ENCODE measurements around the gene RPS21.

Gene RPS21

DNA sequence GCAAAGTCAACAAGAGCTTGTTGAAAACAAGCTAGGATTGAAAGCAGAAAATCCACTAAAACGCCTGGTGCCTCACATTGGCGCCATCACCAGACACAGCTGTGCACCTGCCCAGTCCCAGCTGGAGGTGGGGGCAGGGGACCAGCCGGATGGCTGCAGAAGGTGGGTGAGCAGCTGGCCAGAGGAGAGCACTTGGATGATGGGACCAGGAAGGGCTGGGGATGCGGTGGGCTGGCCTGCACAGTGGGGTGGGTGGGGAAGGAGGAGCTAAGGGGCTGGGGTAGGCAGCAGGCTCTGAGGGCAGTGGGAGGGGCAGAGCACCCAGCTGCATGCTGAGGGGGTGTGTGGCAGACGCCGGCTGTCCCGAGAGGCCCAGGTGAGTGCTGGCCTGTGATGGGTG, 13.1 kb downstream of the RPS21 start:
- no peak for DNase-seq

DNA sequence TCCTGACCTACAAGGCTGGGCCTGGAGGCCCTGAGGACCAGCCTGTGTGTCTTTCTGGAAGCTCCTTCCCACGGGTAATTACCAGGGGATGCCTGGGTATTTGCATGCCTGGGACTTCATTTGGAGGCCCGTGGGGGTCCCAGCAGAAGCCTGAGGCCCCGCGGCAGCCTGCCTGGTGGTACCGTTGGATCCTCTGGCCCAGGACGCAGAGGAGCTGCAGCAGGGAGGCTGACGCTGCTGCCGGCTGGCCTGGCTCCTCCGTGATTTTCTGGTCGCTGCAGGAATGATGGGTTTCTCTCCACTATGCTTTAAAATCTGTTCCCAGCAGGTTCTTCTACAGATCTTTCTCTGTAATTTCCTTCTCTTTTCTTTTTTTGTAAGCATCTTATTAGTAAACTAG, 13.6 kb downstream of the RPS21 start:
- no peak for DNase-seq

DNA sequence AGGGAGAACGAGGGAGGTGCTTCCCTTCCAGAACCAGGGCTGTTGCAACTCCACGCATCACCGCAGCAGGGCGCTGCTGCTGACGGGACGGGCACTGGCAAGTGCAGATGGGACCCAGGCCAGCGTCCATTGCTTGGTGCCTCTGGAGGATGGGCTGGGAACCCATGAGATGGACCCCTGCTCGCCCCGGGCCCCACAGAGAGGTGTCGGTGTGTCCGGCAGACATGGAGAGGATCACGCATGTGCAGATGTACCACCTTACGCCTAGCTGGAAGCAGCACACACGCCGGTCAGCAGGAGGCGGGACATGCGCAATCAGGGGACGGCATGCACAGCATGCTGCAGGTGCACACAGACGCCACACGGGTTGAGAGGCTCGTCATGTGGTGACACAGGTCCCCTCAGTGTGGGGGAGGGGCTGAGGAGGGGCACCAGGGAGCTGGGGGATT, 14.5 kb downstream of the RPS21 start:
- DNase-seq, result no peak

DNA sequence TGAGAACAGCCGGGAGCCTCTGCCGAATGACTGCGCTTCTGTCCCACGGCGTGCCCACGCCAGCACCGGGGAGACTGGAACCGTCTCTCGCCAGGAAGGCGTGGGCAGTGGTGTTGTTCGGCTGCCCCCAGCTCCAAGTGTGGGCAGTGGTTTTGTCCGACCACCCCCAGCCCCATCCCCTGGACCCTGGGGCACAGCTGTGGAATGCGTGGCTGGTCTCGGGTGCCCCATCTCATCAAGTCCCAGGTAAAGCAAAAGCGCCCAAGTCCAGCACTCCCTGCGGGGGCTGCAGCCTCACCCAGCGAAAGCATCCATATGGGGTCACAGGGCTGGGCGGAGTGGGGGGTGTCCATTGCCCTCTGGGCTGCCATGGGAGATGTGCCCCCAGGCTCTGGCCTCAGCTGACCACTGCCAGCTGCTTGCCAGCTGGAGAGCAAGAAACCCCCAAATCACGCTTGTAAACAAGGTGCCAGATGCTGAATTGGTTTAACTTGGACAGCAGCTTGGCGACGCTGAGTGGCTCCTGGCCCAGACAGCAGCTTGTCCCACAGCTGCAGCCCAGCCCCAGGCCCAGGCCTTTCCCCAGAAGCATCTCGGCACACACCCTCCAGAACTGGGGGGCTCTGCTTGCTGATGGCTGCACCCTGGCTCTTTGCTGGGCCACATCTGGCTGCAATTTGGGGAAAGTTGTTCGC, 15.7 kb downstream of the RPS21 start:
- no peak for DNase-seq

DNA sequence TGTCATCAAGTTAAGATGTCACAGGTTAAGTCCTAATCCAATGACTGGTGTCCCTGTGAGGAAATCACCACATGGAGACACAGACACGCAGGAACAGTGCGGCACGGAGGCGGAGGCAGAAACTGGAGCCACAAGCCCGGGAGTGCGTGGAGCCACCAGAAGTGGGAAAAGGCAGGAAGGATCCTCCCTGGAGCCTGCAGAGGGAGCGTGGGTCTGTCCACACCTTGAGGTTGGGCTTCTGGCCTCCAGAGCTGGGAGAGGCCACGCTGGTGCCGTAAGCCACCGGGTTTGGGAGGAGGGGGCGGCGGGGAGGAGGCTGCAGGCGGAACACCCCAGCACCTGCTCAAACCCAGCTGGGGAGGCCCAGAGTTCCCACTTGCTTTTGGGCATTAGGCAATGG, 16.4 kb downstream of the RPS21 start:
- DNase-seq, result no peak

DNA sequence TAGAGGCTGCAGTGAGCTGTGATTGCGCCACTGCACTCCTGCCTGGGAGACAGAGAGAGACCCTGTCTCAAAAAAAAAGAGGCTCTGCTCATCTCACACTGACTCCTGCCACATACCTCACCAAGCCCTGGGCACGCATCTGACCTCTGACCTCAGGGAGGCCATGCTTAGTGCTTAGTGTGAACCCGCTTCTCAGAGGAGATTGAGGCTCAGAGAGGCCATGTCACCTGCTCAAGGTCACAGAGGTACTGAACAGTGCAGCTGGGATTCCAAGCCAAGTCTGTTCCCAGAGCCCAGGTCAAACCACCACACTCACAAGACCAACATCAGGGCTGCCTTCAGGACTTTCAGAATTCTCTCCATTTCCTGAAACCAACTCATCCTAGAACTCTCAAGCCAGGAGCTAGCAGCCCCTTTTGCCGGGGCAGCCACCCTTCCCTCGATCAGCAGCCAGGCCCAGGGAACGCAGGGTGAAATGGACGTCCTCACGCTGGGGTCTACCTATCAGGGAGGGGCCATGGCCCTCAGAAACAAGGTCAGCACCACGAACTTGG, 17.3 kb downstream of the RPS21 start:
- no peak for DNase-seq

DNA sequence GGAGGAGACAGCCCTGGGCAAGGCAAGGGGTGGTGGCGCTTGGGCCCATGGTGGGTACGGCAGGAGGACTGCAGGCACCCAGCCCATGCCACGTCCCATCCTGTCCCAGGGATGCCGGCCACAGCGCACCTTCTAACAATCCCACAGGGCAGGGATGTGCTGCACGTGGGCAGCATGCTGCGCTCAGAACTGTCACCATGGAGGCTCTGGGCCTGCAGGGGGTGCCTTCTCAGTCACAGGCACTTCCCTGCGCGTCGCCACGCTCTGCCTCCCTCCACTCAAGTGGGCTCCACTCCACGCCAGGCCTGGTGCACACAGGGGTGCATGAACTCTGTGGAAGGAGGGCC, 17.8 kb downstream of the RPS21 start:
- DNase-seq, result no peak

DNA sequence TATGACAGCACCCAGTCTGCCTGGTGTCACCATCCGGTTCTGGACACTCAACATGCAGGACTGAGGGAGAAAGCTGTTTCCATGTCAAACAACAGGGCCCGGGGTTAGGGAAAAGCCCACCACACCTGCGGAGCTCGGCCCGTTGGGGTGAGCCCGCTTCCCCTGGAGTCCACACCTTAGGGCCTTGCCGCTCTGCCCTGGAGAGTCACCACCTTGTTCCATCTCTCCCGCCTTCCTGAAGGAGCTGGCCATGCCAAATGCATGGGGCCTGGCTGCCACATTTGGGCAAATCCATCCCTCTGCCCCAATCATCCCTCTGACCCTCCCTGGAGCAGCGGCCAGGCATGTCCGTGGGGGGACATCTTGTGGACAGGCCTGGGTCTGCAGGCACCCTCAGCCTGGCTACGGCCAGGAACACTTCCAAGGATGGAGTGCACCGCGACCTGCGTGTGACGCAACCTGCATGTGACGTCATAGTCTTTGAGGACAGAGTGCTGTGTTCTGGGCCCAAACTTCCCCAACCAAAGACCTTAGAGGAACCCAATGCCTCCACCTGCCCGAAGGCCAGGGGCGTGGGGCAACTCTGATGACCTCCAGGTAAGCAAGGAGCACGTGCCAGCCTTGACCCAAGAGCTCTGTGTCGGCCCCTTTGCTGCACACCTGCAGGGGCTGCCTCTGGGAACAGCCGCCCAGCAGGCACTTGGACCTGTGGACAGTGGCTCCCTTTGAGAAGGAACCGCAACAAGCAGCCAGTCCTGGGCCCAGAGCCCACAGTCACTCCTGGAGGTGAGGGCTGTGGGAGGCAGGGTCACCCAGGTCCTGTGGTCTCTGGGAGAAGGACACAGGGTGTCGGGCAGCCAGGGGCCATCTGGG, 18.4 kb downstream of the RPS21 start:
- peak; percentile 23 for DNase-seq

DNA sequence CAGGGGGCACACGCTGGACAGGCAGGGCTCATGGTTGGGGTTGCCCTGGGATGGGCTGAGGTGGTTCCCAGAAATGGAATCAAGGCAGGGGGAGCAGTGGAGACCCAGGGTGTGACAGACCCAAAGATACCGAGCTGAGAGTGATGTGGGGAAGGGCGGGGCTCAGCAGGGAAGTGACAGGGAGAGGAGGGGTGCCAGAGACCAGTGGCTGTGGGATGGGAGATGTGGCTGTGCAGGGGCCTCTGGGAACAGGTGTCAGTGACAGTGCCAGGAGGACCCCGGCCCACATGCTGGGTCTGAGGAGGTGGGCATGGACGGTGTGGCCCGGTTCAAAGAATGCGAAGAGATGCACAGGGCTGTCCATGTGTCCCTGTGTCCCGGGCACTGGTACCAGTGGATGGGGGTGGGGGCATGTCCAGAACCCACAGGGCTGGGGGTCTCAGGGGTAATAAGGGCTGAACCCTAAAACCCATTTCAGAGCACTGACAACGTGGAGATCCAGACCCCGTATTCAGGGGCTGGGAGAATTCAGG, 19.1 kb downstream of the RPS21 start:
- DNase-seq, result no peak

DNA sequence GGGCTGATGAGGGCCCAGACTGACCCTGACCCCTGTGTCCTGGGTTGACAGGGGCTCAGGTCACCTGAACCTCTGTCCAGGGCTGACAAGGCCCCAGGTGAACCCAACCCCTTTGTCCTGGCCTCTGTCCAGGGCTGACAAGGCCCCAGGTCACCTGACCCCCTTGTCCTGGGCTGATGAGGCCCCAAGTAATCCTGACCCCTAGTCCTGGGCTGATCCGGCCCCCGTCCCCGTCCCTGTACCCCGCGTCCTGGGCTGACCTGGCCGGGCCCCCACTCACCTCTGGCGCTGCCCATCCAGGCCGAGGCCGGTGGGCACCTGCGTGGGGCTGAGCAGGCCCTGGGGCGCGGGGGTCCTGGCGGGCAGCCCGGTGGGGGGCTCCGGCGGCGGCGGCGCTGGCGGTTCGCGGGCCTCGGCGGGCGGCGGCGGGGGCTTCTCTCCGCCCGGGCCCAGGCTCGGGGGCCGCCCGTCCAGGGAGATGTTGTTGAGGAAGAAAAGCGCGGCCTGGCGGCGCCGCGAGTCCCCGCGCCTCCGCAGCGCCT, 19.8 kb downstream of the RPS21 start:
- DNase-seq, result no peak

DNA sequence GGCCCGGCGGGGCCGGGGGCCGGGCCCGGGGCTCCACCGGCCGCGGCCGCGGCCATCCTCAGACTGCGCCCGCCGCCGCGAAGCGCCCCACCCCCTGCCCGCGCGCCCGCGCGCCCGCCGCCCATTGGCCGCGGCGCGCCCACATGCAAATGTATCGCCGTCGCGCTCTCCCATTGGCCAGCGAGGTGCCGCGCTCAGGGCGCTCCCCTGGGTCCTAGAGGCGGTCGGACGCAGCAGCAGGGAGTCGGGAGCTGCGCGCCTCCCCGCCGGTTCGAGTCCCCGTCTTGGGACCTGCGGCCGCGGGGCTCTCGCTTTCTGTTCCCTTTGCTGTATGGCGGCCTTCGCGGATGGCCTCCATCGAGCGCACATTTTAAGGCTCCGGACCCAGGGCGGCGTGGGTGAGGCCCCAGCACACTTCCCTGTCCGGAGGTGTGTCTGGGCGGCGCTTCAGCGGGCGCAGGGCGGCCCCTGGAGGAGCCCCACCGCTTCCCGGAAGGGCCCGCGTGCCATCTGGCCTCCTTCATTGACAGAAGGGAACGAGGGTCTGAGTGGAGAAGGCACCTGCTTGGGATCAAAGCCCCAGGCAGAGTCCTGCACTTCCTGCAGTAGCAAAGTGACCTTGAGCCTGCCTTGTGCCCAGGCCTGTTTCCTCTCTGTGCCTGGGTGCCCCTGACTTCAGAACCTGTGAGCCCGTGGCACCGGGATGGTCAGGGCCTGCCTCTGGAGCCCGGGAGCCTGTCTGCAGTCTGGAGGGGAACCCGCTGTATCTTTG, 20.5 kb downstream of the RPS21 start, which contains the start of gene CABLES2:
Gene CABLES2, minus strand, starts transcription at position 65 of the 772 bp plus-strand sequence. Its CDS starts 9 bp downstream, at position 56.
- DNase-seq, result peak; percentile 92

DNA sequence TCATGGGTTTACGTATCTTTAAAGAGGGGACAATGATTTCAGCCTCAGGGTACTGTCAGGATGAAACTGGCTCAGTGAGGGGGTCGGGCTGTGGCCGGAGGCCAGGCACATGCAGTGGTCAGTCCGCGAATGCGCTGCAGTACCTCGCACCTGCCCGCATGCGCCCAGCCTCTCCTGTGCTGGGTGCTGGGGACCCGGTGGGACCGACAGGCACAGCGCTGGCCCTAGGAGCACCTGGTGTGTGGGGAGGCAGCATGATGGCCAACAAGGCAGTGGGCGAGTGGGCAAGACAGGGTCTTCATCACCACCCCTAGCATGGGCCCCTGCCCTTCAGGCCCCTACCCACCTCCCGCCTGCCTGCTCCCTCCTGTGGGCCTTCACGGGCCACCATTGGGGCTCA, 21.2 kb downstream of the RPS21 start:
- no peak for DNase-seq

DNA sequence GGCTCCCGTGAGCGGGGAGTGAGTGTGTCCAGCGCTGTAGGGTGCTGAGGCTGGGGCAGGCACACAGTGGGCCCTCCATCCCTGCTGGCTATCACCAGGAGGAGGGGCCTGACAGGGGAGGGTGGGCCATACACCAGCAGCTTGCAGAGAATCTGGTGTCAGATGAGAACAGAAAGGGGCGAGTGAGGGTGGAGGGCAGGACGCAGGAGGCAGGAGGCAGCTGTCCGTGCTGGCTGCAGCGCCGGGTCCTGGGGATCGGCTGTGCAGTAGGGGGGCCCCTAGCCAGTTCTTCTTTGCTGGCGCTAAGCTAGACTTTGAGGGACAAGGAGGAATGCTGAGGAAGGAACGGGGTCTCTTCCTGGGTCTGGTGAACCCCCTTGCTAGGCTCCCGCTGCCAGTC, 21.7 kb downstream of the RPS21 start:
- DNase-seq, result no peak

DNA sequence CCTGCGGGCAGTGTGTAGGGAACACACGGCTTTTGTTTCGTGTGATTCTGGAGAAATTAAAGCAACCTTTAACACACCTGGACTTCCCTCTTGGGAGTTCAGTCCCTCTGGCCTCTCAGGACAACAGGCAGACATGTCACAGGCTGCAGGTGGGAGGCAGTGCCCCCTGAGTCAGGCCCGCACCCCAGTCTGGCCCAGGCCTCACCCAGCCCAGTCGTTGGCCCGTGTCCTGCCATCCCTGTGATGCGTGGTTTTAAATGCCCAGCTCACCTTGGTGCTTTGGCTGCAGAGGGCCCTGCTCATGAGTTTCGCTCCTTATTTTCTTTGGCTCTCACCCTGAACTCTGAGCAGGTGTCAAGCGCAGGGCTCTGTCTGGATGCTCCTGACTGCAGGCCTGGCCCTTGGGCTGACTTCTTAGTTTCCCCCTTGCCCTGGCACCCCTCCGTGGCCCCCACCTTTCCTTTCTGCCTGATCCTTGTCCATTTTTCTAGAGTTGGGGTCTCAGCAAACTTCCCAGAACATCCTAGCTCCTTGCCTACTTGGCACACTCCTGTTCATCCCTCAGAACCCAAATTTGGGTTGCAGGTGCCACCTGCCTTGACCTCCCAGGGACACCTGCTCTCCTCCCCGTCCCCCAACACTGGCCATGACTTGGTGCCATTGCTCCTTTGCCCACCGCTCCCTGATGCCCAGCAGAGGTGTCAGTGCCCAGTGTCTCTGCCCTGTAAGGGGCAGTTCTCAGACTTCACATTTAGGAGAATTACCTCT, 22.4 kb downstream of the RPS21 start:
- no peak for DNase-seq

DNA sequence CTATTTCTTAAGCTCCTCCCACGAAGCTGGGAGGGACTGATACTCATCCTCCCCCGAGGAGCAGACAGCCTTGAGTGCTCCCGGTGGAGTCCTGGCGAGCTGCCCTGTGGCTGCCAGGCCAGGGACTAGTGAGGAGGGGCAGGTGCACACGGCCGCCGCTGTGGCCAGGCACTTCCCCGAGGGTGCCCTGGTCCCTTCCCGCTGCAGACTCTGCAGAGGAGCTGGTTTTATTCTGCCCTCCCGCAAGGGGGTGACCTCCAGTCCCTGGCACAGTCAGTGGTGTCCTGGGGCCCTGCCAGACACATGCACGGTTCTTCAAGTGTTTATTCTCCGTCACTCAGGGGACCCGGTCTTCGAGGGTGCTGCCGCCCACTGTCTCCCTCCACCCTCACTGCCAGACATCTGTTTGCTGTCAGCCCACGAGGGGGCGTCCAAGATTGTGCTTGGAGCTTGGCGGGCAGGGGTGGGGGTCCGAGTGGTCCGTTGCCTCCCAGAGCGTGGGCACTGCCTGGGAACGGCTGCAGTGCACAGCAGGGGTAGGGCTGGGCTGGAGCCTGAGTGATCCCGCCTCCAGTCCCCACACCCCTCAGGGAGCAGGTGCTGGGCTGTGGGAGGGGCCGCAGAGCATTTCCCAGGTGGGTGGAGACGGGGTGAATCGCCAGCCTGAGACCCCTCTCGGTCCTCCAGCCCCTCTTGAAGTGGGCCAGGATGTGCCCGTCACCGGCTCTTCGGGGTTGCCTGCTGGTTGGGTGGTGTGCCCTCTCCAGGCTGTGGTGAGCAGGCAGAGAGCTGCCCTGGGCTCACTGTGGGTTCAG, 23.2 kb downstream of the RPS21 start:
- no peak for DNase-seq

DNA sequence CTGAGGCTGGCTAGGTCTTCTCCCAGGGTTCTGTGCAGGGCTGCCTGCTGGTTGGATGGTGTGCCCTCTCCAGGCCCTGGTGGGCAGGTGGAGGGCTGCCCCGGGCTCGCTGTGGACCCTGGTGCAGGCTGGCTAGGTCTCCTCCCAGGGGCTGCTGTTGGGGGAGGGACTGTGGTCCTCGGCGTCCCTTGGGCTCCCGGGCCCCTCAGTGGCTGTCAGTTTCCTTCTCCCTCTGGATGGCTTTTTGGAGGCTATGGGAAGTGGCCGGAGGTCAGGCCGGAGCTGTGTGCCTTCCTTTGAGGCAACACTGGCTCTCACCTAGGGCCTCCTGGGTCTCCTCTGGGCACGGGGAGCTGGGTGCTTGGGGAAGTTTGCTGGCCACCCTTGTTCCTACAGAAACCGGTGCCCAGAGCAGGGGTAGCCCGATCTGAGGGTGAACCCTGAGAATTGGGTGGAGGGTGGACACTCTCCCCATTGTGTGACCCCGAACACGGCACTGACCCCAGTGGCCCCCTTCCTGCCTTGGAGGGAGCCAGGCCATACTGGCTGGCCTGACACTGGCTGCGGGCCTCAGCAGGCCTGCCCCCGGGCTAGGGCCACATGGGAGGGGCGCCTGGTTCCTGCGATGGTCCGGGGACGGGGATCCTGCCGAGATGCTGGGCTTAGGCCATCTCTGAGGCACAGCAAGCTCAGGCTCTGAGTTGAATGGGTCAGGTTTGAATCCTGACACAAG, 24.0 kb downstream of the RPS21 start:
- DNase-seq, result no peak

DNA sequence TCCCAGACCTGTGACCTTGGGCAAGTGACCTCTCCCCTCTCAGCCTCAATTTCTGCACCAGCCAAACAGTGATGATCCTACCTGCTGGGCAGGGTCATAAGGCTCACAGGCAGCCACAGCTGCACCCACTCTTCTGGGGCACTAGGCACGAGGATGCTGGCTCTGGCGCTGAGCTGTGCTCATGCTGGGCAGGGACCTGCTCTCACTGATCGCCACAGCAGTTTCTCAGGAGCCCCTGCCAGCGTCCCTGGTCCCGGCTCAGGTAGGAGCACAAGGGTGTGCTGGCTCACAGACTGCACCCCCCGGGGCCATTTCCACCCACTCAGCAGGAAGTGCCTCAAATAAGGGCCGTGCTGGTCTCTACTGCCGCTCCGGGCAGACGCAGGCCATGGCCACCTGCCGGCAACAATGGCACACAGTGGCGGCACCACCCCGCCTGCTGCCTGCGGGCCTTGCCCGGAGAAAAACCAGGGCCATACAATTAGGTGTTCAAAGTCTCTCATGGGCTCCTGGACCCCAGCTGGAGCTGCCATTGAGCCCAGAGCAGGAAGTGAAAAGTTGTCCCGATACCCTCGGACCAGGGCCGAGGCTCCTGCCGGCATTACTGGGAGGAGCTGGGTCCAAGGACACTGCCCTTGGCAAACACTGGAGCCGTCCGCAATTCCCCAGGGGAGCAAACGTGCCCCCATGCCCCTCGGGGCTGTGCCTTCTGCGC, 24.7 kb downstream of the RPS21 start:
- no peak for DNase-seq

DNA sequence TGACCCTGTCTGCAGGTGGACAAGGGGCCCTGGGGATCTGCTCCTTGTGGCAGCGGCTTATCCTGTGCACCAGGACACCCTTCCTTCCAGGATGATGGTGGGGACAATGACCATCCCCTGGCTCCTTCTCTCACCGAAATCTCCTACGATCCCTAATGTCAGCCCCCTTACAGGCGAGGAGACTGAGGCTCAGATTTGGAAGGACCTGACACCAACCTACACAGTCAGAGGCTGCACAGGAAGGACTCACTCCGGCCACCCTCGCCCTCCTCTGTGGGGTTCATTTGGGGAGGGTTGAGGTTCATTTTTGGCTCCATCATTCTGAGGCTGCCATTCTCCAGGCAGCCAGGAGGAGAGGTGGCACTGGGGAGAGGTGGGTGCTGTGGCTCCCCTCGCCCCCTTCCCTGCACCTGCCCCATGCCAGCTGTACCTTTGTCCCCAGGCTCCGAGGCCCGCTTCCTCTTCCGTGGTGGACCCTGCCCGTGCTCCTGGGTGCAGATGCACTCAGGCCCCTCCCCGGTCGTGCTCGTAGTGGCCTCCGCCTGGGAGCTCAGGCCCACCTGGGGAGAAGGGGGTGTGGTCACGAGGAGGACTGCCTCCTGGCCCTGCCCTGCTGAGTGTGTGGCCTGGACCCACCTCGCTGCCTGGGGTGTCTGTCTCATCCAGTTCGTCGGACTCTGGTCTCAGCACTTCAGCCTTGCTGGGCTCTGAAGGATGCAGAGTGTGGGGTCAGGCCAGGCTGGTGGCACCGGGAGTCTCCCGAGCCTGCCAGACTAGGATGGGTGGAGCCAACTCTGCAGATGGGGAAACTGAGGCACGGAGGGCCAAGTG, 25.5 kb downstream of the RPS21 start:
- no peak for DNase-seq

Measured in fibroblast of skin of right quadriceps (primary cell).